GM18519 (cell line): Measurements from ENCODE around the gene FLG.
"Not testable (repeated sequence)": the region's sequence is repeated elsewhere in the genome, so short reads cannot be mapped to it uniquely, and the experiment has no call there.

Source experiments
- ATAC-seq: cut with Tn5 transposase; IDR thresholded peaks from one replicate; pipeline ENCODE4 v1.9.1; 2021; ENCODE audit warnings: mild to moderate bottlenecking, moderate library complexity; ENCODE audit not compliant: unreplicated experiment, low FRiP score

Gene FLG

GRCh38 chr1:152303139-152303872 lies 21.7 kb downstream of the FLG start:
- ATAC-seq = not testable (repeated sequence)

GRCh38 chr1:152256394-152256793 lies 68.6 kb downstream of the FLG start:
- ATAC-seq = not testable (repeated sequence)
